Measurements from ENCODE around the gene KCNMA1.

The KCNMA1 gene

DNA sequence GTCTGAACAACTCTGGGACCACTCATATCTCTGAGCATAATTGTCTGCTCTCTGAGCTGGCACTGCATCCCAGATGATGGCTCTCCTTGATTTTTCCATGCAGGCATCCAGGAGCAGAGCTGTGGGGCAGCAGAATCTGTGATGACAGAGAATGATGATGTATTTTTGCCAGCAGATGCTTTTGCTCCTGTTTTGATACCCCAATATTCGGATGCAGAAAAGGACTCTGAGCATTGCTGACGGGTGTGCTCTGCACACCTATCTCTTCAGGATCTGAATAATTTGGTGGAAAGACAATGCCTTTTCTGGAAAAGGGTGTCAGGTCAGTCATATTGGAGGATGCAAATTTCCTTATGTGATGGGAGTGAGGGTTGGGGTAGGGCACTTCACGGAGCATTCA is 735.9 kb downstream of the KCNMA1 start:
- no peak for DNase-seq

DNA sequence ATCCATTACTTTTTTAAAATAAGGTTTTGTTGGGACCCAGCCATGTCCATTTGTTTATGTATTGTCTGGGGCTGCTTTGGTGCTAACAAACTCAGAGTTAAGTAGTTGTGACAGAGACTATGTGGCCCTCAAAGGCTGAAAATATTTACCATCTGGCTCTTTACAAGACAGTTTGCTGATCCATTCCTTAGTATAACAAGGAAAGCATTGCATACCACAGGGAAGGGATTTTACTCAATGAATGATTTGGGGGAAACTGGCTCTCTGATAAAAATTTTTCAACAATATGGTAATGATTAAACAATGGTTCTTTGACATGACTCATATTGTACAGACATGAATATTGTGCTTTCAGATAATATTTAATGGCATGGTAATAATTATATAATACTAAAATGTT is 738.1 kb downstream of the KCNMA1 start:
- no peak for DNase-seq

DNA sequence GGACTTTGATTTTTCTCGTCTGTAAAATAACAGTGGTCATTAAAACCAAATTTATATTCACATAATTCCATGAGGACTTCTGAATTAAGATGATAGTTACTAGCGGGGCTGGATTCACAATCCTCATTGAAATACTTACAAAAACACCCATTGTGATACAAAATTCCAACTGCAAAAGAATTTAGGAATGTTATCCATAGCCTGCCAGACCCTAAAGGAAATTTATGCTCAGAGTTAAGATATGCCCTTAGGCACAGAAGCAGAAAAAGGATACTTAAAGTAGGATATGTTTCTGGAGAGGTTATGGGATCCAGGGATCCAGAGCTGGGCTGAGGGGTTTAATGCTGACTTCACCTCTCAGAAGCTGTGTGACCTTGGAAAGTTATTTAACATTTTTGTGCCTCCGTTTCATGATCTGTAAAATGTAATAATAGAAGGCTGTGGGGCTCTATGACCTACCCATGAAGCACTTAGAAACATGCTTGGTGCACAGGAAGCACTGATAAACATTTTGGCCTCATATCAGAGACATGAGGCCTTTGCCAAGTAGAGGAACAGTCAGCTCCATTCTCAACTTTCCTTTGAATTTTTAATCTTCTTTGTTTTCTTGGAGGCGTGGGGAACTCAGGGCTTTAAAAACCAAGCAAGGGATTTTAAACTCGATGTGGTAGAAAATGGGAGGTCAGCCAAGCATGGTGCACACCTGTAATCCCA is 744.7 kb downstream of the KCNMA1 start:
- DNase-seq, result no peak

DNA sequence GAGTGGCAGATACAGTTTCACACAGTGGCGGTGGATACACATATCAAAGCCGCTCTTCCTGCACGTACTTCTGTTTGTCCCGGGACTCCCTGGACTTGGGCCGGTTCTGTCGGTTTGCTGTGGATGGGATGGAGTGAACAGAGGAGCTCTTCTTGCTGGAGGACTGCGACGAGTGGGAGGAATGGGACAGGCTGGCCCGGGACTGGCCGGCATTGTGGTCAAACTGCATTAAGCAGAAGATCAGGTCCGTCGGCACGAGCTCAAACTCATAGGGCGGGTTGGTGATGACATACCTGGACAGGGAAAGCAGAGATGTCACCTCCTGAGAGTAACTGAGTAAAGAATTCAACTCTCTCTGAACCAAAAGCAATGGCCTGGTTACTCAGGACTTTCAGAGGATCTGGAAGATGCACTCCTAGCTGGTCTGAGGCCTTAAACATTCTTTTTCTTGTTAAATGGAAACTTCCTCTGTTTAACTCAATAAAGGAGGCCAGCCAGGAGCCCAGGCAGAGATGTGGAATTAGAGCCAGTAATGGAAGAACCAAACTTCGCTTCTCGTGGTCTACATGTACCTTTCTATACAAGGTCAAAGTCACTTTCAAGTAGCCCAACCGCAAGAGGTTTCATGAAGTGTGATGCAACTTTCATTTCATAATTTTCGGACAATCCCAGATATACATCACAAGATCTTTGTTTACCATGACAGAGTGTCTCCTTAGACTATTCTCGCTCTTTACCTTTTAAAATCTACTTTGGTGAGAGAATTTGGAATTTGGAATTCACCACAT is 750.2 kb downstream of the KCNMA1 start:
- DNase-seq, result no peak

DNA sequence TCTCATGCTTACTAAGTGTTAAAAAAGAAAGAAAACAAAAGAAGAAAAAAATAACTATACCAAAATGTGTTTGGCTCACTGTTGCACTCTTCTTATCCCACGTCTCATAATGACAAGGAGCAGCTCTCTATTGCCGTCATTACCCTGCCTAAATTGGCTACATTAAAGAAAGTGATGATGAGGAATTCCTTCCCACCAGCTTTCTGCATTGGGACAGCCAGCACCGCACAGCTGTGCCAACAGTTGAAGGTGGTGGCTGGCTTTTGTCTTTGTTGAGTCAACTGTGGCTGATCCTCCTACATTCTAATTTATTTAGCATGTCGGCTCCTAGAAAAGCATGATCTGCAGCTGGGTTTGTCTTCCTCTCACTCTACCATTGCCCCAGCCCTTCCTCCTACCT is 751.8 kb downstream of the KCNMA1 start:
- DNase-seq, result no peak

DNA sequence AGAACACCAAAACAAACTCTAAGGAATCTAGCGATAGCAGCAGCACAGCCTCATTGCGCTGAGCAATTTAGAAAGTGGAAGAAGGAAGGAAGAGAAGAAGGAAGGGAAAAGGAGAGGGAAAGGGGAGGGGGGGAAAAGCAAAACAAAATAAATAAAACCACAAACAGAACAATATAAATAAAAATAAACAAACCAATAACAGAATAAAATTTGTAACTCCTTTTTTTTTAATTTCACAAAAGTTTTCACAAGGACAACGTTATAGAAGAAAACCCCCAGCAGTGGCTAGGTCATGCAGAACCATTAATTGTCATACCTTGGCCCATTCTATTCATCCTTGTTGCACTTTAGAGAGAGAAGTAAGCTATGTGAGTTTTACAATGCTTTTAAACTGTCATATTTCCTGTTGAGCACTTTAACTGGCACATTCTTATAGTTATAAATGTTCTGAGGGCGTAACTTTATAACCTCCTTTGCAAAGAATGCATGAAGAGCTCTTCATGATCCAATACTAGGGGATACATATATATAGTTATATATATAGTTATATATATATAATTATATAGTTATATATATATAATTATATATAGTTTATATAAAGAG is 752.8 kb downstream of the KCNMA1 start:
- no peak for DNase-seq

DNA sequence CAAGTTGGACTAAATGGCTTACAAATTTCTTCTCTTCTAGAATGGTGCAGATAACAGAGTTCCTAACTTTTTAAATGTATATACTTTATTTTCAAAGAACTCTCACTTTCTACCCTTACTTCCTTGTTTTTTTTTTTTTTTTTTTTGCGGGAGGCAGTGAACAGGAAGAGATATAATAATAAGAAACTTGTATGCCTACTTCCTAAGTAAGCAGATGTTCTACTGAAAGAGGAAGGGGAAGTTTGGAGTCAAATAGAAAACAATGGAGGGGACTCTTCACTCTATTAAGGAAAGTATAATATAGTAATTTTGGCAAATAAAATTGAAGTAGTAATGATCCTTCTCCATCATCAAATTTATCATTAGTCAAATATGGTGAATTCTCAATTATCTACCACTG is 754.0 kb downstream of the KCNMA1 start:
- DNase-seq, result no peak

DNA sequence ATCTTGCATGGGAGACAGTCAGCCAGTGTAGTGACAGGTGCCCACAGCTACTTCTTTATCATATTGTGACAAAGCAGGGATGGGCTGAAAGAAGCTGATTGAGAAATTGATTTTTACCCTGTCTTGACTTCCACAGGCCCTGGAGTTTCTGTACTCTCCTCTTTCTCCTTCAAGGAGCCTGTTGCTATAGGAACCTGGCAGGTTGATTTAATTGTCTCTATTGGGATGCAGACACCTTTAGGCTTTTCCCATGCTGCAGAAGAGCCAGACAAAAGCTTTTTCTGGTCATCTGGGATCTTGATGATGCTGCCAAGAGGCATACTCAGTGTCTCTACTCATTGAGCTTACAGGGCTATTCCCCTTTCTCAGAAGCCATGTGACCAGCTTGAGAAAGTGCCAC is 754.8 kb downstream of the KCNMA1 start:
- DNase-seq, result no peak

DNA sequence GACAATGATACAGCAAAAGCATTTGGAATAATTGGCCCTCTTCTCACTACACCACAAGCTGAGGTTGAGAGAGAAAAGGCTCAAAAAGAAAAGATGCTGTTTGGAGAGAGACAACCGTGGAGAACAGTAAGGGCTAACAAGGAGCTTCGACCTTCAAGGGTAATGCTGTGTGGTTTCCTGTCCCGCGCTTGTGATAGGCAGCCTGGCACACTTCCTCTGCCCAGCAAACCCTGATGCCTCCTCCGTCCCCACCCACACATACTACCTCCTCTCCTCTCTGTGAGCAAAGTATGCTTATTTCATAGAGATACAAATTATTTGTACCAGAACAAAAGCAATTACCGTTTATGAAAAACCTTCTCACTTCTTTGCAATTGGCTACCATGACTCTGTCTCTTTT is 755.4 kb downstream of the KCNMA1 start:
- DNase-seq, result no peak

DNA sequence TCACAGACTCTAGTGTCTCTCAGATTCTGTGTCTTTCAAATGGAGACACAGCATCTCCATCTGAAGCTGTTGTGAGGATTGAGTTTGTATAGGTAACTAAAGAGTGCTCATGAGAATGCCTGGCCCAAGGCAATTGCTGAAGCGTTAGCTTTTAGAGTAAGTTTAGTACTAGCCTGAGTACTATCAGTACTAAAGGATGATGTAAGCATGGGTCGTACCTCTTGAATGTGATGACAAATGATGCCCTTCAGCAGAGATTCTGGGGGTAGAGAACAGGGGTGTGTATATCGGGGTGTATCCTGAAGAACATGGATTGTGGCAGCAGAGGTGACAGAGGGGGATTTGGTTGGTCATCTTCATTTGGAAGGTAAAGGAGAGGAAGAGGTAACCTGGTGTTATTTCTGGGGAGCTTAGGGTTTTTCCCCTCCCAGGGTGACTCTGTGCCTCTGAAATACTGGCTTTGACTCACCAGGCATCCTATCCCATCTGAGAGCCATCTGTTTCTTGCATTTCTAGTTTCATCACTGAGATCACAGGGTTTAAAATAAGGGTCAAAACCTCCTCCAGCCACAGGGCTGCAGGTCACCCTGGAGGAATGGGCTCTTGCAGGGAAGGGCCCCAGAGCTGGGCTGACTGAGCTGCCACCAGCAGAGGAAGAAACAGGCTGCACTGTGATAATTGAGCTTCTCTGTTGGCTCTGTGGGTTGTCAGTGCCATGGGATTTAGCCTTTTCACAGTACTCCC is 756.0 kb downstream of the KCNMA1 start:
- DNase-seq, result no peak

DNA sequence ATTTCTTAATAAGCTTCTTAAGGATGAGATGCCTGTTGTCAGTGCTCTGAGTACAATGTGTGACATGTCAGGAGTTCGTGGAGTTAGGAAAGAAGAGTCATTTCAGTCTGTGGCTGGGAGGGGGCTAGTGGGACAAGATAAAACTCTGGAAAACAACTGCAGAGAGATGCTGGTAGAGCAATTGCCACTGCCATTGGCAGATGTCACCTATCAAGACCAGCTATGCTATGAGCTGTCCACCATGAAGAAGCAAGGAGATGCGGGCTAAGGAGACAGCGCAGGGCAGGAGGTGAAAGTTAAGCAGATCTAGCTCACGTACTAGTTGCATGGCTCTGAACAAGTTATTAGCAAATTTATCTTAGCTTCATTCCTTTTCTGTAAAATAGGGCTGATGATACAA is 756.7 kb downstream of the KCNMA1 start:
- DNase-seq, result no peak

DNA sequence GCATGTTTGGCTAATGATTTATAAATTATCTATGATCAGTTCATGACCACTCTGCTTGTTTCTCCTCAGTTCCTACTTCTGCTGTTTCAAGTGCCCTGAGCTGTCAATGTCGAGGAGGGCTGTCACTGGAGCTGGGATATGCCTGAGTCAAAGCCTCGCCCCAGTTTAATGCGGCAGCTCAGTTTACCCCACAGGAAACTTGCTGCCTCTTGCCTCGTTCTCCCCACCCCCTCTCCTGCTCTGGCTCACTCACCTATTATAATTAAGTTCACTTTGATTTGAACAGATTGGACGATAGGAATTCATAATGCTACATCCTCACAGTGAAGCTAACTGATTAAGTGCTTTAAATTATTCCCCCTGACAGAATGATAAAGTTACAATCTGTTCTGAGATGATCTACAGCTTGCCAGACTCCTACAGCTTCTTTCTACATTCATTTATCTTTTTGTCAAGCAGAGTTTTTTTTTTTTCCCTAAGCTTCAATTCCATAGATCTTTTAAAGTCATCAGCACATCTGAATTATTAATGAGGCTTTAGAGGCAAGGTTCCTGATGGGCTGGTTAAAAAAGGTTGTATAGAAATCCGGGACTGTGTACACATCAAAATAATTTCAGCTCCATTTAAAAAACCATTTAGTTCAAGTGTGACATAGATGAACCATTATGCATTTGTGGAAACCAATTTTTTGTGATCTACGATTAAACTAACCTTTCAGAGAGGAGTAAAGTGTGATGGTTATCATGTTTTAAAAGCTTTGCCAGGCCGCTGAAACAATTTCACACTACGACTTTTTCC is 758.3 kb downstream of the KCNMA1 start:
- DNase-seq, result peak in 1 of 2 experiments; percentile 3

DNA sequence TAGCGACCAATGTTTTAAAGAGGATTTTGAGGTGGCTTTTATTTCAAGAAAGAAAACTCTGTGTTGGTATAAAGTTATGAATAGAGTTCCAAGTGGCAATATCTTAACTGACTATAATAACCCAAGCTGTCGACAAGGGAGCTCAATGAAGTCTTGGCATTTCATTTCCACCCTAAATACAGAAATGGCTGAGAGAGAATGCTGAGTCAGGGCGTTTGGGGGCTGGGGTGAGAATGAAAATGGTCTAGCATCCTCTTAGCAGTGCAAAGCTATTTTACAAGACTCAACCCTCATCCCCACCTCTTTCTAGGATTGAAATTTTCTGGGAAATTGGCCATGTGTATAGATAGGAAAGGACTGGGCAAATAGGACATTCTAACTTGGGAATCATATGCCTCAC is 759.1 kb downstream of the KCNMA1 start:
- DNase-seq, result no peak

DNA sequence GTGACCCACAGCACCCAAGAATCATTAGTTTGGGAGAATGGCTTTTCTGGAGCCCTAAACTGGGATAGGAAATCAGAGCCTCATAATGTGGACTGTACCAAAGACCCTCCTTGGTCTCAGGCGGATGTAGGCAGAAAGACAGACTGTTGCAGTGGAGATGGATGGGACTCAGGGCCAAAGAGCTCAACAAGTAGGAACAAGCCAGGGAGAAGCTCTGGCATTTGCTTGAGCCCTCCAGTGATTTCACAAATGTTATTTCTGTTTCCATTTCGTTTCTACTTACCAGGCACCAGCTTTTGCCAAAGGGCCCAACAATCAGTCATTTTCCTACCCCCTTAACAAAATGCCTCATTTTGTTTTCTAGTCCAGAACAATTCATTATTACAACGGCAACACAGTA is 762.7 kb downstream of the KCNMA1 start:
- no peak for DNase-seq

DNA sequence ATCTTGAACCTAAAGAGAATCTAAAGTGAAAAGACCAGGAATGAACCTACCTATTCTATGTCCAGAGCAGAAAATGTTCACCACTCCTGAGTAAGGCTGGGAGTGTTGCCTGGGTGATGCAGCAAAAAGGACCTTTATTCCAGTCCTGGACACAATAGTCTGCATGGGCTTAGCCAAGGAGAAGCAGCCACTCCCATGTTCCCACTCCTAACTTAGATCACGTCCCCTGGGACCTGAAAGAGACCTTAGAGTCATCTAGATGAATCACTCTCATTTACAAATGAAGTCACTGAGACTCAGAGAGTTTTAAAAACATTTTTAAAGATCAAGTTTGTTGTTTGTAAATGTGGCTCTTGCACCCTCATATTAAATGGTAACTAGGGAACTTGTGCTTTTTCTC is 763.4 kb downstream of the KCNMA1 start:
- no peak for DNase-seq

DNA sequence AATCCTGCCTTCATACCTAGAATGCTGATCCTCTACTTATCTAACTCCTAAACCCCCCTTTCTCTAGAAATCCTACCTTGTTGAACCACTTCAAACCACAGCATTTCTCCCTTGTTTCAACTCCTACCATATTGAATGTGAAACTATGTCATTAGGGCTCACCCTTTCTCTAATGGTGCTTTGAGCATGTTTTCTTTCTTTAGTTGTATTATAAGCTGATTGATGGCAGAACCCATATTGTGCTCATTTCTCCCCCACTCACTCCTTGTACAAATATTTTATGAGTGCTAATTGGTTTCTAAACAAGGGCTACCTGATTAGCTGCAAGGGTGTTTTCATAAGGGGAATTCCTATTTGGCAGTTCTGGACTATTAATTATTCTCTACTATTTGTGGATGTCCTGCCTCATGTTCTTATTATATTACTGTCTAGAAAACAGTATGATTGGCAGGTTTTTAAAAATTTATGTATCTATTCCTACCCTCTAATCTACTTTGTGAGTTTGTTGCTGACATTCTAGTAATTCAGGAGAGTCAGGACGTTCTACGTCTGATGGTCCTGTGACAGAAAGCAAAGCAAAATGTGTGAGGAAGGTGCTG is 765.8 kb downstream of the KCNMA1 start:
- no peak for DNase-seq

DNA sequence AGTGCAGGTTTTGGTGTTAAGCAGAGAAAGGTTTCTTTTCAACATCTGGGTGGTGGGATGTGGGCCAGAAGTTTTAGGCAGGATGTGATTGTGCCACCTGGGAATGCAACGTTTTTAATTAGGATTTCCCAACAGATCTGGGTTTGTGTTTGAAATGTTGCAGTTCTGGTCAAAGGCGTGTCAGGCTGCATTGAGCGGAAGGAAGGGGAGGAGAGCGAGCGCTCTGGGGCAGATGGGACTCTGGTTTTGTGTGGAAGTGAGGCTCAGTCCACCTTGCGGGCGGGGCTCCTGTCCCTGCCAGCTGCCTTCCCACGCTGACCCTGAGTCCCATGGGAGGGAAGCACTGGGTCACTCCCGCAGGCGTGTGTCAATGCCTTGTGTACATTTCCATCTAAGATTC is 767.7 kb downstream of the KCNMA1 start:
- DNase-seq, result no peak

DNA sequence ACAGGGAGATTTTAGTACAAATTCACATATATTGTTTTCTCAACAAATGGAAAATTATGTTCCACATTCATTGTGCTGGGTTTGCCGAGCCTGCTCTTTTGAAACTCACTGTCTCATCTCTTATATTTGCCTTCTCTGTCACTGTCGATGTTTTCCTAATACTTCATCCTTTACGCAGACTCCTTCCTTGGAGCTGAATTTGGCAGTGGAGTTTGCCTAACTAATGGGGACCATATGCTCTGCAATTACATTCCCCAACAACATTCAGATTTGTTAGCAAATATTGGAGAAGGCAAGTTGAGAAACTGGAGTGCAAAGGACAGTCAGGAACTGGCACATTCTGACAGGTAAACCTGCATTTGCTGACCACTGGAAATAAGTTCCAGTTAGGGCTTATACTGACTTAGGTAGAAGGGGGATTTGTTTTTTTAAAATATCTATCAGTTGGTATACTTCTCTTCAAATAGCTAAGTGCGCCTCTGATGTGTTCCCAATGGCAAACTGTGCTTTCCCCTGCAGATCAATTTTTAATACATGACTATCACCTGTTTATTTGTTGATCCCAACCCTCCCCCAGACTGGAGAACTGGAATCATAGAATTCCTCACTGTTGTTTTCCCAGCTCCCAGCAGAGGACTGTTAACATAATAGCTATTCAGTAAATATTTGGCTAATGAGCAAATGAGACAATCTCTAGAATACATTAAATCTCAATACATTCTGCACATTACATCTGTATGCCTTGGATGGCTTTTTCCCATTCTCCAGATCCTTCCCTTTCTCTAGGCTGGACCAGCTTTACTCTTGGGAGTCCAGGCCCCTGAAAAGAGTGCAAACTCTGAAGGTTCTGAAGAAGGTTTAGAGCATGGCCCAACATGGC is 769.3 kb downstream of the KCNMA1 start:
- peak in 1 of 2 experiments; percentile 0 for DNase-seq

DNA sequence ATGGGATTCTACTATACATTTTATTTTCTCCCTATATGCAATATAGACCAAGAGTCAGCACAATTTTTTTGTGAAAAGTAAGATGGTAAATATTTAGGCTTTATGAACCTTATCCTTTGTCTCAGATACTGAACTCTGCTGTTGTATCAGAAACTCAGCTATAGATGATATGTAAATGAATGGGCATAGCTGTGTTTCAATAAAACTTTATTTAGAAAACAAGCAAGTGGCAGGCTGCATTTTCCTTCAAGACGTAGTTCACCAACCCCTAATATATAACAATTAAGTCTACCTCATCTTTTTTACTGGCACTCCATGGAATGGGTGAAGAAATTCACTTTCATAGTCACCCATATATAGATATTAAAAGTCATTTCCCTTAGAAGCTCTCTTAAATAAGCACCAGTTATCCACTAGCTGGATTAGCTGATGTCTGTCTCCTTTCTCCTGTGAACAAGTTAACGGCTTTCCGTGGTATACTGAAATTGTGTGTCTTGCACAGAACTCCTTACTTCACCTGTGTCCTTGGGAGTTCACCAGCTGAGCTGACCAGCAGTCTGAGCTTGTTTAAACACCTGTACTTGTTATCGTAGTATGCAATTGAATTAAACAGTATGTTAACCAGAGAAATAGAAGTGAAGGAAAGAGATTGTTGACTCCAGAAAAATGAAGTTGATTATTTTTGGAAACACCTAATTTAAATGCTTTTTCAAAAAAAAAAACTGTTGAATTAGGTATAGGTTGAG is 770.6 kb downstream of the KCNMA1 start:
- no peak for DNase-seq

DNA sequence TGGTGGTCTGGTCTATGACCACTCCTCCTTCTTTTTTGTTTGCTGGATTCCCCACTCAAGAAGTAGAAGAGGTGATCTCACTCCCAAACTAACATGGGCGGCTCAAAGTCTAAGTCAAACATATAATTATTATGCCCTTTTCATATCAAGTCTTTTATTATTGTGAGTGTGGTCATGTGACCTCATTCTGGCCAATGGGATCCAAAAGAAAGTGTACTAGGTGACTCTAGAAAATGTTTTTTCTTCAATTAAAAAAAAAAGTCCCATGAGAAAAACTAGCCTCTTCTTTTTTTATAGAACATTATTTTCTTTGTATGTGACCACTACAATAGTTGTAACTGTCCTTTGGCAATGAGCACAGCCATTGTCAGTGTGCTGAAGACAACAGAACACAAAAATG is 772.7 kb downstream of the KCNMA1 start:
- no peak for DNase-seq
